ENCODE results near the gene PTPRK.

The PTPRK gene

DNA sequence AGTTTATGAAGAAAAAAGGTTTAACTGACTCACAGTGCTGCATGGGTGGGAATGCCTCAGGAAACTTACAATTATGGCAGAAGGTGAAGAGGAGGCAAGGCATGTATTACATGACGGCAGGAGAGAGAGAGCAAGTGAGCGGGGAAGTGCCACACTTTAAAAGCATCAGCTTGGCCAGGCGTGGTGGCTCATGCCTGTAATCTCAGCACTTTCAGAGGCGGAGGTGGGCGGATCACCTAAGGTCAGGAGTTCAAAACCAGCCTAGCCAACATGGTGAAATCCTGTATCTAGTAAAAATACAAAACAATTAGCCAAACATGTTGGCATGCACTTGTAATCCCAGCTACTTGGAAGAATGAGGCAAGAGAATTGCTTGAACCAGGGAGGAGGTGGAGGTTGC lies 406.2 kb downstream of the PTPRK start:
- POLR2A ChIA-PET: no interaction called here
- TF ChIP-seq CTCF (IDR thresholded peaks at IDR 0.05; ENCODE audit: control extremely low read depth, extremely low read depth, low read depth, missing control alignments): no peak
- CTCF ChIA-PET: no interaction called here
- DNase-seq (ENCODE audit: extremely low spot score): no peak

GRCh38 chr6:128112494-128112893 lies 407.9 kb downstream of the PTPRK start:
- no peak for TF ChIP-seq CTCF (IDR thresholded peaks at IDR 0.05; ENCODE audit: control extremely low read depth, extremely low read depth, low read depth, missing control alignments)
- POLR2A ChIA-PET: no interaction called here

GRCh38 chr6:128111096-128111495 lies 409.3 kb downstream of the PTPRK start:
- CTCF ChIA-PET: interaction anchor here (1.5 kb wide), 1 partner anchor 16 kb away, joined by 3 read pairs; no protein-coding TSS in a partner anchor
- POLR2A ChIA-PET: no interaction called here
- TF ChIP-seq CTCF (IDR thresholded peaks at IDR 0.05; ENCODE audit: control extremely low read depth, extremely low read depth, low read depth, missing control alignments): no peak
- no peak for DNase-seq (ENCODE audit: extremely low spot score)

More at GRCh38 chr6:128112494-128112893, 407.9 kb downstream of the PTPRK start:
- no peak for DNase-seq (ENCODE audit: extremely low spot score)
- CTCF ChIA-PET: no interaction called here

- TF ChIP-seq CTCF (IDR thresholded peaks at IDR 0.05; ENCODE audit: control extremely low read depth, extremely low read depth, low read depth, missing control alignments): no peak
- no peak for DNase-seq (ENCODE audit: extremely low spot score)
- ChIA-PET POLR2A (no interaction called here), CTCF (interaction anchor here (1.0 kb wide), 1 partner anchor 45 kb away, joined by 3 read pairs; no protein-coding TSS in a partner anchor)
Measured at GRCh38 chr6:128107682-128108081, 412.7 kb downstream of the PTPRK start.

- ChIA-PET CTCF (no interaction called here), POLR2A (no interaction called here)
- TF ChIP-seq CTCF (IDR thresholded peaks at IDR 0.05; ENCODE audit: control extremely low read depth, extremely low read depth, low read depth, missing control alignments): no peak
- DNase-seq (ENCODE audit: extremely low spot score): no peak
Measured at GRCh38 chr6:128099571-128100197, 420.7 kb downstream of the PTPRK start.

DNA sequence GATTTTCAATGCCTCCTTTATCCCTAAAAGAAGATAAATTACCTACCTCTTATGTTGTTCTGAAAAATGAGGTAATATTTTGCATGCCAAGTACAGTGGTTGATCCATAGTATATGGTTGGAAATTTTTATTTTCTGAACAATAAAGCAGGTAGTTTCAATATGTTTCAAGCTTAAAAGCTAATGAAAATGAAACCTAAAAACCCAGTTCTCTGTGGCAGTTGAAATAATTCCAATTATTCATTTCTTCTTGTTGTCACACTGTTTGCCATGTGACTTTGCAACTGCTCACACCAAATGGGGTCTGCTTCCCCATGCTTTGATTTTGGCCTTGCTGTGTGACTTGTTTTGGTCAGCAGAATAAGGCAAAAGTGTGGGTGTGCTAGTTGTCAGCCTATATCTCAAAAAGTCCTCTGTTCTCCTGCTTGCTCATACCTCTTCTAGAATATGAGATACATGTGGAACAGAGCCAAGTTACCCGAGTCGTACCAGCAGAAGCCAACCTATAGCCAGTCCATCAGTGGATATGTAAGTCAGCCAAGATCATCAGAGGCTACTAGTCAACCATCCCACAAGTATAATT lies 422.3 kb downstream of the PTPRK start:
- POLR2A ChIA-PET: no interaction called here
- CTCF ChIA-PET: no interaction called here
- TF ChIP-seq CTCF (IDR thresholded peaks at IDR 0.05; ENCODE audit: control extremely low read depth, extremely low read depth, low read depth, missing control alignments): no peak
- DNase-seq (ENCODE audit: extremely low spot score): no peak

Measured in GM10248 (cell line).